Keratinocyte (primary cell): ENCODE measurements around the gene TOR1B. TPM values are rescaled to one million over a fixed set of nuclear protein-coding genes. Genes with fewer than 3 reads are reported as not detected.
"Not testable (repeated sequence)": the region's sequence is repeated elsewhere in the genome, so short reads cannot be mapped to it uniquely, and the experiment has no call there.

Source experiments
- DNase-seq: peaks from one replicate; pipeline ENCODE4 v3.0.0-alpha.2; 2011; ENCODE audit warnings: low read depth, missing footprints, low spot score
- FAIRE-seq: peaks from 2 replicates; lab custom pipeline; 2011; peaks lifted over from hg19 to GRCh38; lab: Jason Lieb, UNC
- H2AFZ ChIP-seq: 2 replicates; pipeline ENCODE4 v1.6.0; 2012; ENCODE audit warnings: low read length, control low read depth, inconsistent platforms; ENCODE audit not compliant: control insufficient read depth
- H3K27ac ChIP-seq: 2 replicates; pipeline ENCODE4 v1.5.1; 2011; ENCODE audit warnings: low read length; ENCODE audit not compliant: control insufficient read depth, insufficient read depth
- H3K27me3 ChIP-seq: 3 replicates; pipeline ENCODE4 v1.6.0; 2011; ENCODE audit warnings: low read length; ENCODE audit not compliant: control insufficient read depth, insufficient read depth; ENCODE audit errors: extremely low read depth
- H3K36me3 ChIP-seq, 2 experiments: 2 replicates in 1 of 2; 3 replicates in 1 of 2; pipeline ENCODE4 v1.5.1; 2011; ENCODE audit warnings: low read length in 2 of 2, mild to moderate bottlenecking in 1 of 2; ENCODE audit not compliant: control insufficient read depth in 2 of 2, insufficient read depth in 2 of 2; ENCODE audit errors: extremely low read depth in 1 of 2
- H3K4me1 ChIP-seq: 3 replicates; pipeline ENCODE4 v1.5.1; 2011; ENCODE audit warnings: low read length; ENCODE audit not compliant: control insufficient read depth, insufficient read depth; ENCODE audit errors: extremely low read depth
- H3K4me2 ChIP-seq: 3 replicates; pipeline ENCODE4 v1.6.0; 2011; ENCODE audit warnings: low read depth, low read length; ENCODE audit not compliant: control insufficient read depth, insufficient read depth; ENCODE audit errors: extremely low read depth
- H3K4me3 ChIP-seq, 3 experiments: fragments of 200-600 bp in 1 of 3; sonication (generic) in 1 of 3; 2 replicates in 2 of 3; 3 replicates in 1 of 3; pipeline ENCODE4 v1.5.1; 2011 to 2016; ENCODE audit warnings: low read length in 3 of 3, mild to moderate bottlenecking in 3 of 3, control low read depth in 2 of 3, inconsistent platforms in 1 of 3, low read depth in 1 of 3, mixed read lengths in 1 of 3, mixed run types in 1 of 3, moderate library complexity in 1 of 3; ENCODE audit not compliant: control insufficient read depth in 2 of 3, insufficient read depth in 2 of 3; ENCODE audit errors: extremely low read depth in 1 of 3
- H3K79me2 ChIP-seq: 2 replicates; pipeline ENCODE4 v1.6.0; 2012; ENCODE audit warnings: low read length; ENCODE audit not compliant: control insufficient read depth, insufficient read depth
- H3K9ac ChIP-seq: 3 replicates; pipeline ENCODE4 v1.6.0; 2011; ENCODE audit warnings: low read length; ENCODE audit not compliant: control insufficient read depth, insufficient read depth; ENCODE audit errors: extremely low read depth
- H3K9me1 ChIP-seq: 3 replicates; pipeline ENCODE4 v1.6.0; 2011; ENCODE audit warnings: low read length; ENCODE audit not compliant: control insufficient read depth, insufficient read depth; ENCODE audit errors: extremely low read depth
- H3K9me3 ChIP-seq: 2 replicates; pipeline ENCODE4 v1.5.1; 2012; ENCODE audit warnings: low read depth, low read length; ENCODE audit not compliant: control insufficient read depth
- H4K20me1 ChIP-seq: 3 replicates; pipeline ENCODE4 v1.6.0; 2011; ENCODE audit warnings: low read length; ENCODE audit not compliant: control insufficient read depth, insufficient read depth; ENCODE audit errors: extremely low read depth
- EZH2 ChIP-seq: IDR thresholded peaks from one replicate; pipeline ENCODE4 v1.6.1; 2012; ENCODE audit warnings: inconsistent platforms, mild to moderate bottlenecking, low read length, moderate library complexity
- dilution Hi-C: fragments of 300-500 bp; cut with MboI; formaldehyde crosslinking; loops from one replicate; pipeline ENCODE4 v1.7.0; 2020; ENCODE audit warnings: low sequenced_read_pairs; ENCODE audit not compliant: extremely low pct_ligation_motif_present
- polyA plus RNA-seq, 5 experiments: library from polyadenylated mRNA; depleted of rRNA in 3 of 5; stranded (reverse) in 3 of 5; stranded (forward) in 1 of 5; unstranded in 1 of 5; fragments of >200 nt; gene quantifications; 1 replicate in 1 of 5; 2 replicates in 3 of 5; 3 replicates in 1 of 5; pipeline versions ENCODE4 v1.2.1 to v1.2.3, GENCODE V29; 2011 to 2012; ENCODE audit warnings: missing spikeins in 2 of 5, low read depth in 1 of 5, low replicate concordance in 1 of 5
- TF ChIP-seq, protein P1 (sequence below), 3 experiments: IDR thresholded peaks in 1 of 3; conservative IDR thresholded peaks in 1 of 3; optimal IDR thresholded peaks in 1 of 3; 2 replicates in 2 of 3; 3 replicates in 1 of 3; pipeline versions ENCODE3 to v1.5.1; 2011; ENCODE audit warnings: low read length in 3 of 3, mild to moderate bottlenecking in 3 of 3, moderate library complexity in 2 of 3, control low read depth in 1 of 3, inconsistent platforms in 1 of 3; ENCODE audit not compliant: insufficient read depth in 2 of 3; ENCODE audit errors: extremely low read depth in 1 of 3

TOR1B gene
- polyA plus RNA-seq, 1 donor (not counting 4 experiments of a cell fraction or from before 2014, with no cell fraction given) = 24.2 TPM

DNA sequence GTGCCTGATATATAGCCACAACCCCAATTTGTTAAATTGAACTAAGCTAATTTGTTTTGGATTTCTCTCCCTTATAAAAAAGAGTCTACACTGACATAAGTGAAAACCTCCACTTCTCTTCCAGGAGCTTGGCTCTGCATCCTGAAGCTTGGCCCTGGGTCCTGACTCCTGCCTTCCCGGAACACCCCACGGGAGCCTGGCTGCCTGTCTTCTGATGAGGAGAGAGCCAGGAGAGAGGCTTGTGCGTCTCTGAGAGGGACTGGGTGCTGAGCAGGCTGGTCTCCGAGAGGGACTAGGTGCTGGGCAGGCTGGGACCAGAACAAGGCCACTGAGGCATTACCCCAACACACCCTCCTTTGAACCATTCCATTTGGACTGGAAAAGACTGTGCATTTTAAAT is 43.7 kb upstream of the TOR1B start:
- peaks cover 14% of the 10 kb centered on the region for H3K4me1 ChIP-seq
- no peaks in the 10 kb centered on the region for H3K9me1 ChIP-seq
- H3K27me3 ChIP-seq = no peaks in the 10 kb centered on the region
- no peak overlapping the region for H3K4me2 ChIP-seq
- FAIRE-seq (no peak), DNase-seq (no peak)
- no peak overlapping the region for H2AFZ ChIP-seq
- no peak overlapping the region for H3K4me3 ChIP-seq
- no peaks in the 10 kb centered on the region for H3K79me2 ChIP-seq
- no peak overlapping the region for H3K27ac ChIP-seq
- no peaks in the 10 kb centered on the region for H3K9me3 ChIP-seq
- H3K36me3 ChIP-seq = no peaks in the 10 kb centered on the region
- TF ChIP-seq, protein P1, sequence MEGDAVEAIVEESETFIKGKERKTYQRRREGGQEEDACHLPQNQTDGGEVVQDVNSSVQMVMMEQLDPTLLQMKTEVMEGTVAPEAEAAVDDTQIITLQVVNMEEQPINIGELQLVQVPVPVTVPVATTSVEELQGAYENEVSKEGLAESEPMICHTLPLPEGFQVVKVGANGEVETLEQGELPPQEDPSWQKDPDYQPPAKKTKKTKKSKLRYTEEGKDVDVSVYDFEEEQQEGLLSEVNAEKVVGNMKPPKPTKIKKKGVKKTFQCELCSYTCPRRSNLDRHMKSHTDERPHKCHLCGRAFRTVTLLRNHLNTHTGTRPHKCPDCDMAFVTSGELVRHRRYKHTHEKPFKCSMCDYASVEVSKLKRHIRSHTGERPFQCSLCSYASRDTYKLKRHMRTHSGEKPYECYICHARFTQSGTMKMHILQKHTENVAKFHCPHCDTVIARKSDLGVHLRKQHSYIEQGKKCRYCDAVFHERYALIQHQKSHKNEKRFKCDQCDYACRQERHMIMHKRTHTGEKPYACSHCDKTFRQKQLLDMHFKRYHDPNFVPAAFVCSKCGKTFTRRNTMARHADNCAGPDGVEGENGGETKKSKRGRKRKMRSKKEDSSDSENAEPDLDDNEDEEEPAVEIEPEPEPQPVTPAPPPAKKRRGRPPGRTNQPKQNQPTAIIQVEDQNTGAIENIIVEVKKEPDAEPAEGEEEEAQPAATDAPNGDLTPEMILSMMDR (optimal IDR thresholded peaks at IDR 0.05 in 1 of 3, IDR thresholded peaks at IDR 0.05 in 1 of 3, conservative IDR thresholded peaks at IDR 0.05 in 1 of 3; ENCODE audit: extremely low read depth in 1 of 3, insufficient read depth in 2 of 3, low read length in 3 of 3) = no peak
- no peak for TF ChIP-seq EZH2
- dilution Hi-C loops = no loop called here
- H4K20me1 ChIP-seq = no peaks in the 10 kb centered on the region
- no peak overlapping the region for H3K9ac ChIP-seq

DNA sequence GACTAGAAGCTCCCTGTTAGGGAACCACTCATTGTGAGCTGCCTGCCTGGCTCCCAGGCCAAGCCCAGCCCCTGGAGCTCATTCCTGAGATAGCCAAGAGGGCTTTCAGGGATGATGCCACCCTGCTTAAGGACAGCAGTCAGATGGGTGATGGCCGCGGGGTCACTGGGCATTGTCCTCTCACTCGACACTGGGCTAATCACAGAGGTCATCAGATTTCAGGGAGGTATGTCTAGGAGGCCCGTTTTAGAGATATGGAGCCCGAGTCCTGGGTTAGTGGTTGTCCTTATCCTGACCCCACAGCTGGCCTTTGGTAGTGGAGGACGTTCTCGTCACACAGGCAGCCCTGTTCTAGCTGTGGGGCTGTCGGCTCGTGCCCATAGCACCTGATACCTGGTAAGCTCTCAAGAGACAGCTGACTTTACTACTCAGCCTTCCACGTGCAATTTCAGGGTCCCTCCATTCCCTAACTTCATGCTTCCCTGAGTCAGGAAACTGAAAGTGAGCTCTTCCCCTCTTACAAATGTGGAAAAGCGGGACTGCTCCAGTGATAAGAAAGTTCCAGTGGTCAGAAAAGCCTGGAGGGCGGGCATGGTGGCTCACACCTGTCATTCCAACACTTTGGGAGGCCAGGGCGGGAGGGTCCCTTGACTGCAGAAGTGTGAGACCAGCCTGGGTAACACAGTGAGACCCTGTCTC is 43.0 kb upstream of the TOR1B start:
- H2AFZ ChIP-seq = no peak overlapping the region
- peaks cover 14% of the 10 kb centered on the region for H3K4me1 ChIP-seq
- dilution Hi-C loops = no loop called here
- no peak overlapping the region for H3K9ac ChIP-seq
- H3K36me3 ChIP-seq = no peaks in the 10 kb centered on the region
- DNase-seq (no peak), FAIRE-seq (no peak)
- H3K79me2 ChIP-seq = no peaks in the 10 kb centered on the region
- H3K4me3 ChIP-seq = no peak overlapping the region
- no peaks in the 10 kb centered on the region for H3K9me3 ChIP-seq
- no peak overlapping the region for H3K27ac ChIP-seq
- no peak for TF ChIP-seq EZH2
- TF ChIP-seq, protein P1 (optimal IDR thresholded peaks at IDR 0.05 in 1 of 3, IDR thresholded peaks at IDR 0.05 in 1 of 3, conservative IDR thresholded peaks at IDR 0.05 in 1 of 3; ENCODE audit: extremely low read depth in 1 of 3, insufficient read depth in 2 of 3, low read length in 3 of 3) = no peak
- no peaks in the 10 kb centered on the region for H3K9me1 ChIP-seq
- H3K4me2 ChIP-seq = no peak overlapping the region
- no peaks in the 10 kb centered on the region for H3K27me3 ChIP-seq
- no peaks in the 10 kb centered on the region for H4K20me1 ChIP-seq

DNA sequence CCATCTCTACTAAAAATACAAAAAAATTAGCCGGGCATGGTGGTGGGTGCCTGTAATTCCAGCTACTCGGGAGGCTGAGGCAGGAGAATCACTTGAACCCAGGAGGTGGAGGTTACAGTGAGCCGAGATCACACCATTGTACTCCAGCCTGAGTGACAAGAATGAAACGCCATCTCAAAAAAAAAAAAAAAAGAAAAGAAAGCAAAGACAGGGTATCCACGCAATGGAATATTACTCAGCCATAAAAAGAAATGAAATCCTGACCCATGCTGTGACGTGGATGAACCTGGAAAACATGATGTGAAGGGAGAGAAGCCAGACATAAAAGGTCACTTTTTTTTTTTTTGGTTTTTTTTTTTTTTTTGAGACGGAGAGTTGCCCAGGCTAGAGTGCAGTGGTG is 42.2 kb upstream of the TOR1B start:
- H3K4me2 ChIP-seq, H3K36me3 ChIP-seq, H4K20me1 ChIP-seq, H3K9me1 ChIP-seq, H3K9ac ChIP-seq, DNase-seq, H3K9me3 ChIP-seq, H3K27ac ChIP-seq, FAIRE-seq, dilution Hi-C loops, H2AFZ ChIP-seq, H3K27me3 ChIP-seq, H3K4me3 ChIP-seq, H3K79me2 ChIP-seq: not testable (repeated sequence)
- peaks cover 14% of the 10 kb centered on the region for H3K4me1 ChIP-seq
